Transverse colon (tissue), 3 donors: ENCODE measurements around the gene MVD.

ENCODE experiments used
- CTCF ChIP-seq, 5 experiments: fragments of 200-600 bp in 3 of 5; fragments of 450-650 bp in 2 of 5; sonication (generic) in 3 of 5; IDR thresholded peaks; 1 replicate in 2 of 5; 2 replicates in 3 of 5; pipeline ENCODE4 v1.5.1; 2016 to 2017; ENCODE audit warnings: antibody characterized with exemption in 5 of 5, inconsistent platforms in 3 of 5, mild to moderate bottlenecking in 2 of 5, moderate library complexity in 1 of 5
- EP300 ChIP-seq: sonication (generic); formaldehyde crosslinking; IDR thresholded peaks from one replicate; pipeline ENCODE4 v1.6.1; 2017; ENCODE audit warnings: antibody characterized with exemption, low read depth
- POLR2A ChIP-seq: fragments of 450-650 bp; IDR thresholded peaks from one replicate; pipeline ENCODE4 v1.6.1; 2016; ENCODE audit warnings: antibody characterized with exemption, mild to moderate bottlenecking, moderate library complexity

DNA sequence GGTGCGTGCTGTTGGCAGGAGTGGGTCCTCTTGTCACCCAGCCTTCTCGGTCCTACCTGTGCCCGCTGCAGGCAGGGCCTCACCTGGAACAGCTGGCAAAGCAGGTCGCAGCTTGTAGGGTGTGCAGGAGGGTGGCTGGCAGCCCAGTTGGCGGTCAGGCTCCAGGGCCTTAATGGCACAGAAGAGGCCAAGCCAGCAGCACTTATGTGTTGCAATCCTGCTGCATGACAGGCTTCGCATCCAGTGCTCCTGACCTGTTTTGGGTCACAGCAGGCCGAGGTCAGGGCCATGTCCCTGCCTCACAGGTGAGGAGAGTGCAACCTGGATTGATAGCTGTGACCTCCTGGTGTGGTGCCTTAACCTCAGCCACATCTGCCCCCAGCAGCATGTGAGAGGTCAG lies 60.8 kb downstream of the MVD start:
- TF ChIP-seq CTCF (IDR thresholded peaks at IDR 0.05) (no peak), EP300 (no peak), POLR2A (no peak)
